K562 (cell line): ENCODE measurements around the gene HLA-F. TPM values are rescaled to one million over a fixed set of nuclear protein-coding genes. Genes with fewer than 3 reads are reported as not detected.

ENCODE experiments used
- ATAC-seq: fragments of 200-7000 bp; cut with Tn5 transposase; 3 replicates; pipeline ENCODE4 v1.9.1; 2020; ENCODE audit warnings: moderate library complexity
- BruUV-seq: library from RNA; stranded (reverse); fragments of 400-500 nt; replicated peaks from 2 replicates; lab custom pipeline; 2021; lab: Mats Ljungman, UMichigan
- CTCF ChIA-PET: fragments of 300-600 bp; formaldehyde crosslinking; extraction: SDS; loops from one replicate; lab custom pipeline; 2021; ENCODE audit warnings: low intra/inter-chr PET ratio; lab: Yijun Ruan, JAX
- POLR2A ChIA-PET: fragments of 300-600, 350-650 bp; sonication (Branson Sonifier 250); formaldehyde crosslinking; extraction: SDS; loops from one replicate; lab custom pipeline; 2021; ENCODE audit warnings: antibody characterized with exemption, inconsistent platforms; lab: Yijun Ruan, JAX
- DNase-seq, 4 experiments: peaks; one replicate each; pipeline versions ENCODE4 v3.0.0 to v3.0.0-alpha.2; 2011 to 2018; ENCODE audit warnings: low spot score in 3 of 4, mixed read lengths in 3 of 4; ENCODE audit errors: extremely low read depth in 1 of 4
- FAIRE-seq: peaks from 2 replicates; lab custom pipeline; 2011; peaks lifted over from hg19 to GRCh38; lab: Jason Lieb, UNC
- H2AFZ ChIP-seq: 2 replicates; pipeline ENCODE4 v1.6.0; 2011; ENCODE audit warnings: low read depth, low read length, control low read depth, inconsistent platforms
- H3K27ac ChIP-seq: fragments of 200-600 bp; 3 replicates; pipeline ENCODE4 v1.8.0; 2011; ENCODE audit warnings: low read depth, mild to moderate bottlenecking, control low read depth, inconsistent platforms, low read length, moderate library complexity, mixed read lengths; ENCODE audit errors: extremely low read depth
- H3K27me3 ChIP-seq, 2 experiments: fragments of 300-600 bp in 1 of 2; 2 replicates in 1 of 2; 3 replicates in 1 of 2; pipeline versions ENCODE4 v1.6.0 to v1.8.0; 2011; ENCODE audit warnings: inconsistent platforms in 2 of 2, low read length in 2 of 2, mild to moderate bottlenecking in 1 of 2, mixed read lengths in 1 of 2, moderate library complexity in 1 of 2; ENCODE audit not compliant: control insufficient read depth in 2 of 2, insufficient read depth in 2 of 2
- H3K36me3 ChIP-seq: fragments of 300-600 bp; 3 replicates; pipeline ENCODE4 v1.8.0; 2011; ENCODE audit warnings: mild to moderate bottlenecking, low read length, inconsistent platforms; ENCODE audit not compliant: control insufficient read depth, insufficient read depth
- H3K4me1 ChIP-seq, 2 experiments: fragments of 200-600 bp in 1 of 2; replicated peaks in 1 of 2; 2 replicates in 1 of 2; 3 replicates in 1 of 2; pipeline versions ENCODE4 v1.5.1 to v1.8.0; 2011; ENCODE audit warnings: inconsistent platforms in 2 of 2, low read length in 2 of 2, mild to moderate bottlenecking in 1 of 2, mixed read lengths in 1 of 2, moderate library complexity in 1 of 2; ENCODE audit not compliant: control insufficient read depth in 2 of 2, insufficient read depth in 2 of 2
- H3K4me2 ChIP-seq: 2 replicates; pipeline ENCODE4 v1.6.1; 2011; ENCODE audit warnings: low read length, control low read depth, inconsistent platforms, mixed read lengths; ENCODE audit not compliant: insufficient read depth
- H3K4me3 ChIP-seq: fragments of 200-600 bp; sonication (generic), shearing (Covaris generic); 2 replicates; pipeline ENCODE4 v1.5.1; 2016; ENCODE audit warnings: control low read depth, inconsistent platforms
- H3K79me2 ChIP-seq: fragments of 200-600 bp; 3 replicates; pipeline ENCODE4 v1.8.0; 2011; ENCODE audit warnings: low read length, inconsistent platforms; ENCODE audit not compliant: control insufficient read depth, insufficient read depth
- H3K9ac ChIP-seq, 2 experiments: 2 replicates each; pipeline versions ENCODE4 v1.6.0 to v1.6.1; 2011; ENCODE audit warnings: low read depth in 2 of 2, low read length in 2 of 2, control low read depth in 1 of 2, inconsistent platforms in 1 of 2, mild to moderate bottlenecking in 1 of 2, mixed read lengths in 1 of 2; ENCODE audit not compliant: insufficient read depth in 1 of 2
- H3K9me1 ChIP-seq: one replicate; pipeline ENCODE4 v1.6.0; 2011; ENCODE audit warnings: inconsistent platforms, mild to moderate bottlenecking, low read length, moderate library complexity; ENCODE audit not compliant: control insufficient read depth, insufficient read depth
- H3K9me3 ChIP-seq: replicated peaks from 2 replicates; pipeline ENCODE4 v1.5.1; 2011; ENCODE audit warnings: low read depth, low read length, inconsistent platforms; ENCODE audit not compliant: control insufficient read depth, insufficient read depth
- H4K20me1 ChIP-seq: replicated peaks from 2 replicates; pipeline ENCODE4 v1.6.1; 2011; ENCODE audit warnings: low read length, inconsistent platforms, mixed read lengths; ENCODE audit not compliant: control insufficient read depth, insufficient read depth
- GATA2 ChIP-seq: sonication (generic); formaldehyde crosslinking; IDR thresholded peaks from 2 replicates; pipeline ENCODE4 v1.4.0; 2020; ENCODE audit warnings: mild to moderate bottlenecking, missing genetic modification reagents
- SETDB1 ChIP-seq: IDR thresholded peaks from one replicate; pipeline ENCODE4 v1.6.1; 2012; ENCODE audit warnings: low read length, control low read depth, inconsistent platforms
- ZNF282 ChIP-seq: sonication (generic); formaldehyde crosslinking; IDR thresholded peaks from 2 replicates; pipeline ENCODE4 v1.8.1; 2023; ENCODE audit warnings: missing genetic modification reagents
- whole genome bisulfite sequencing: fragments of 100-300 bp; shearing (Covaris generic); methylation state at CpG from one replicate; pipeline ENCODE4 v1.1.6; 2016; ENCODE audit warnings: low coverage, mixed read lengths; ENCODE audit not compliant: insufficient coverage; ENCODE audit errors: missing lambda C conversion rate; 5-methylcytosine and 5-hydroxymethylcytosine counted together
- in situ Hi-C: fragments of 300-500 bp; cut with MboI; formaldehyde crosslinking; loops from 4 replicates; pipeline ENCODE4 v1.15.0; 2018; ENCODE audit warnings: inconsistent platforms, mixed read lengths
- intact Hi-C: fragments of 100-400 bp; cut with micrococcal nuclease; formaldehyde crosslinking; loops from 2 replicates; pipeline ENCODE4 v1.14.2; 2022
- polyA plus RNA-seq, 8 experiments: library from polyadenylated mRNA; depleted of rRNA in 4 of 8; stranded (reverse) in 5 of 8; unstranded in 3 of 8; fragments of >200 nt; fragmentation: Nextera tagmentation in 2 of 8; fragmentation: Illumina TruSeq in 1 of 8; extraction: Ambion mirVana in 2 of 8; extraction: Trizol in 1 of 8; gene quantifications; 2 replicates each; pipeline versions ENCODE4 v1.2.1 to v1.2.3, GENCODE V29; 2011 to 2014; ENCODE audit warnings: inconsistent platforms in 1 of 8, missing spikeins in 1 of 8
- total RNA-seq, 7 experiments: library from RNA; depleted of rRNA in 6 of 7; stranded (reverse); fragments of >200 nt in 6 of 7; fragmentation: Illumina TruSeq in 2 of 7; extraction: Trizol in 2 of 7; gene quantifications; 2 replicates each; pipeline versions ENCODE4 v1.2.1 to v1.2.3, GENCODE V29; 2011 to 2021; ENCODE audit warnings: low replicate concordance in 1 of 7
- TF ChIP-seq, protein P1 (sequence below), 2 experiments: fragments of 200-800 bp in 1 of 2; sonication (Bioruptor generic) in 1 of 2; sonication (generic) in 1 of 2; formaldehyde crosslinking in 1 of 2; IDR thresholded peaks in 1 of 2; conservative IDR thresholded peaks in 1 of 2; 2 replicates each; pipeline versions ENCODE4 v1.5.0 to v1.6.1; 2016 to 2020; ENCODE audit warnings: missing compliant biosample characterization in 1 of 2, missing genetic modification characterization in 1 of 2, missing genetic modification reagents in 1 of 2
- TF ChIP-seq, protein P2 (sequence below): sonication (generic); formaldehyde crosslinking; IDR thresholded peaks from 2 replicates; pipeline ENCODE4 v1.4.0; 2020; ENCODE audit warnings: mild to moderate bottlenecking, missing genetic modification reagents
- TF ChIP-seq, protein P3 (sequence below): sonication (generic); formaldehyde crosslinking; IDR thresholded peaks from 2 replicates; pipeline ENCODE4 v1.8.1; 2023; ENCODE audit warnings: mild to moderate bottlenecking, missing genetic modification reagents
- TF ChIP-seq, protein P4 (sequence below): fragments of 450-650 bp; formaldehyde crosslinking; IDR thresholded peaks from 2 replicates; pipeline ENCODE4 v1.4.0; 2020; ENCODE audit warnings: mild to moderate bottlenecking, moderate library complexity
- TF ChIP-seq, protein P5 (sequence below): fragments of 250-450 bp; sonication (Bioruptor Pico); IDR thresholded peaks from 2 replicates; pipeline ENCODE4 v1.6.1; 2021; ENCODE audit warnings: mild to moderate bottlenecking
- TF ChIP-seq, protein P6 (sequence below): fragments of 450-650 bp; IDR thresholded peaks from 2 replicates; pipeline ENCODE4 v1.6.1; 2016; ENCODE audit warnings: missing biosample characterization, missing genetic modification characterization

Gene HLA-F
- total and polyA plus RNA-seq, 9 of the 15 experiments (the other 6 are each of a cell fraction or from before 2014, with no cell fraction given) = 0.40 to 0.76 (median 0.46) TPM; not detected in 6

DNA sequence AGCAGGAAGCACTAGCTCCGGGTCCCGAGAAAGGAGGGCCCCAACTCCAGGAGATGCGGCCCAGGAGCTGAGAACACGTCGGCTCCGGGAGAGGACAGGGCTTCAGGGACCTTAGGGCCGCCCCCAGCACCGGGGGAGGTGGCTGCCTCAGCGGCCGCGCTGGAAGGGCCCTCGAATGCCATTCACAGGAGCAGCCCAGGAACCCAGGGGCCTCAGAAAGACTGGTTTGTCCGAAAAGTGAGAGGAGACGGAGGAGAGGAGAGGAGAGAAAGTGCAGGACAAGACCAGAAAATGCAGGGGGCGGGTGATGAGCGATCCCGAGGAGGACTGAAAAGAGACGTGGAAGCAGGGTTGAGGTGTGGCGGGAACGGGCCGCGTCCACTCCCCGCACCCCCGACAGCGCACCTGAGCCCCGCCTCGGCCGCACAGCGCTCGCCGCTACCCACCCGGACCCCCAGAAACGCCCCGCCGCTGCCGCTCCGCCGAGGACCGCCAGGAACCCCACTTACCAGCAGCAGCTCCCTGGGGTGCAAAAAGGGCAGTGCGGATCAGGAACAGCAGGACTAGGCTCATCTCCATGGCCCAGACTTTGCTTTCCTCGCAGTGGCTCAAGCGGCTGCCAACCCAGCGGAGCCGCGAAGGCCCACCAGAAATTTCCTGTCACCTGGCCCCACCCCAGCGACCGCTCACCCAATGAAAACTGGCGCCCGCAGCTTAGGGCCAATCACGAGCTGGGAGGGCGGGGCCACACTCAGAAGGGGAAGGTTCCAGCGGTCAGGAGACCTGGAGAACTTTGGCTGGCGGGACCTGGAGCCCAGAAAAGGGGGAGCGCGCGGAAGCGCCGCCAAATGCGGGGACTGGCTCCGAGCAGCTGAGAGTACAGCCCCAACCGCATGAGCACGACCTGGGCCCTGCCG is 25.4 kb downstream of the HLA-F start:
- ChIA-PET POLR2A (interaction anchor here (0.6 to 1.8 kb wide), 11 partner anchors 7 to 1024 kb away, joined by 3 to 9 read pairs (median 3); no protein-coding TSS in a partner anchor), CTCF (no interaction called here)
- peak; percentile 90 for ATAC-seq
- Histone ChIP-seq H3K4me1 (peaks cover 13 to 32% of the 10 kb centered on the region in 2 experiments; a peak in 4 of 5 replicates), H3K27ac (no peak overlapping the region; the same call in 2 of the 3 replicates), H3K27me3 (no peaks in the 10 kb centered on the region), H3K4me2 (peak overlapping the region; percentile 81), H3K79me2 (no peaks in the 10 kb centered on the region), H4K20me1 (peaks cover 6% of the 10 kb centered on the region; the same call in 1 of the 2 replicates), H3K9ac (peak overlapping the region; percentile 62 to 91), H2AFZ (peak overlapping the region; percentile 92), H3K9me3 (no peaks in the 10 kb centered on the region), H3K36me3 (no peaks in the 10 kb centered on the region), H3K9me1 (no peaks in the 10 kb centered on the region), H3K4me3 (peak overlapping the region; percentile 52)
- in situ Hi-C loops (loop anchor here (25.0 kb wide), 1 partner anchor 89 kb away; the partner anchor contains the start of gene HLA-G), intact Hi-C loops (no loop called here)
- no TSS peak for BruUV-seq
- WGBS = under 1% methylated on average over 55 of the region's 63 CpGs
- peak; percentile 89 for FAIRE-seq
- peak; percentile 93 to 99 (median 97) for DNase-seq
- TF ChIP-seq SETDB1 = no peak
- TF ChIP-seq, protein P1, sequence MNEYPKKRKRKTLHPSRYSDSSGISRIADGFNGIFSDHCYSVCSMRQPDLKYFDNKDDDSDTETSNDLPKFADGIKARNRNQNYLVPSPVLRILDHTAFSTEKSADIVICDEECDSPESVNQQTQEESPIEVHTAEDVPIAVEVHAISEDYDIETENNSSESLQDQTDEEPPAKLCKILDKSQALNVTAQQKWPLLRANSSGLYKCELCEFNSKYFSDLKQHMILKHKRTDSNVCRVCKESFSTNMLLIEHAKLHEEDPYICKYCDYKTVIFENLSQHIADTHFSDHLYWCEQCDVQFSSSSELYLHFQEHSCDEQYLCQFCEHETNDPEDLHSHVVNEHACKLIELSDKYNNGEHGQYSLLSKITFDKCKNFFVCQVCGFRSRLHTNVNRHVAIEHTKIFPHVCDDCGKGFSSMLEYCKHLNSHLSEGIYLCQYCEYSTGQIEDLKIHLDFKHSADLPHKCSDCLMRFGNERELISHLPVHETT (CRISPR knock-in tag; conservative IDR thresholded peaks at IDR 0.05 in 1 of 2, IDR thresholded peaks at IDR 0.05 in 1 of 2) = no peak
- TF ChIP-seq, protein P2, sequence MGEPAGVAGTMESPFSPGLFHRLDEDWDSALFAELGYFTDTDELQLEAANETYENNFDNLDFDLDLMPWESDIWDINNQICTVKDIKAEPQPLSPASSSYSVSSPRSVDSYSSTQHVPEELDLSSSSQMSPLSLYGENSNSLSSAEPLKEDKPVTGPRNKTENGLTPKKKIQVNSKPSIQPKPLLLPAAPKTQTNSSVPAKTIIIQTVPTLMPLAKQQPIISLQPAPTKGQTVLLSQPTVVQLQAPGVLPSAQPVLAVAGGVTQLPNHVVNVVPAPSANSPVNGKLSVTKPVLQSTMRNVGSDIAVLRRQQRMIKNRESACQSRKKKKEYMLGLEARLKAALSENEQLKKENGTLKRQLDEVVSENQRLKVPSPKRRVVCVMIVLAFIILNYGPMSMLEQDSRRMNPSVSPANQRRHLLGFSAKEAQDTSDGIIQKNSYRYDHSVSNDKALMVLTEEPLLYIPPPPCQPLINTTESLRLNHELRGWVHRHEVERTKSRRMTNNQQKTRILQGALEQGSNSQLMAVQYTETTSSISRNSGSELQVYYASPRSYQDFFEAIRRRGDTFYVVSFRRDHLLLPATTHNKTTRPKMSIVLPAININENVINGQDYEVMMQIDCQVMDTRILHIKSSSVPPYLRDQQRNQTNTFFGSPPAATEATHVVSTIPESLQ (CRISPR knock-in tag) = 0 out of 2 replicates have a peak, but pooled peaks have one; percentile 72
- TF ChIP-seq ZNF282 = no peak
- TF ChIP-seq, protein P3, sequence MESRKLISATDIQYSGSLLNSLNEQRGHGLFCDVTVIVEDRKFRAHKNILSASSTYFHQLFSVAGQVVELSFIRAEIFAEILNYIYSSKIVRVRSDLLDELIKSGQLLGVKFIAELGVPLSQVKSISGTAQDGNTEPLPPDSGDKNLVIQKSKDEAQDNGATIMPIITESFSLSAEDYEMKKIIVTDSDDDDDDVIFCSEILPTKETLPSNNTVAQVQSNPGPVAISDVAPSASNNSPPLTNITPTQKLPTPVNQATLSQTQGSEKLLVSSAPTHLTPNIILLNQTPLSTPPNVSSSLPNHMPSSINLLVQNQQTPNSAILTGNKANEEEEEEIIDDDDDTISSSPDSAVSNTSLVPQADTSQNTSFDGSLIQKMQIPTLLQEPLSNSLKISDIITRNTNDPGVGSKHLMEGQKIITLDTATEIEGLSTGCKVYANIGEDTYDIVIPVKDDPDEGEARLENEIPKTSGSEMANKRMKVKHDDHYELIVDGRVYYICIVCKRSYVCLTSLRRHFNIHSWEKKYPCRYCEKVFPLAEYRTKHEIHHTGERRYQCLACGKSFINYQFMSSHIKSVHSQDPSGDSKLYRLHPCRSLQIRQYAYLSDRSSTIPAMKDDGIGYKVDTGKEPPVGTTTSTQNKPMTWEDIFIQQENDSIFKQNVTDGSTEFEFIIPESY (CRISPR knock-in tag) = no peak
- TF ChIP-seq GATA2 (CRISPR knock-in tag) = no peak
- TF ChIP-seq, protein P4, sequence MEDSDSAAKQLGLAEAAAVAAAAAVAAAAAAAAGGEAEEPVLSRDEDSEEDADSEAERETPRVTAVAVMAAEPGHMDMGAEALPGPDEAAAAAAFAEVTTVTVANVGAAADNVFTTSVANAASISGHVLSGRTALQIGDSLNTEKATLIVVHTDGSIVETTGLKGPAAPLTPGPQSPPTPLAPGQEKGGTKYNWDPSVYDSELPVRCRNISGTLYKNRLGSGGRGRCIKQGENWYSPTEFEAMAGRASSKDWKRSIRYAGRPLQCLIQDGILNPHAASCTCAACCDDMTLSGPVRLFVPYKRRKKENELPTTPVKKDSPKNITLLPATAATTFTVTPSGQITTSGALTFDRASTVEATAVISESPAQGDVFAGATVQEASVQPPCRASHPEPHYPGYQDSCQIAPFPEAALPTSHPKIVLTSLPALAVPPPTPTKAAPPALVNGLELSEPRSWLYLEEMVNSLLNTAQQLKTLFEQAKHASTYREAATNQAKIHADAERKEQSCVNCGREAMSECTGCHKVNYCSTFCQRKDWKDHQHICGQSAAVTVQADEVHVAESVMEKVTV (CRISPR knock-in tag) = no peak
- TF ChIP-seq, protein P5, sequence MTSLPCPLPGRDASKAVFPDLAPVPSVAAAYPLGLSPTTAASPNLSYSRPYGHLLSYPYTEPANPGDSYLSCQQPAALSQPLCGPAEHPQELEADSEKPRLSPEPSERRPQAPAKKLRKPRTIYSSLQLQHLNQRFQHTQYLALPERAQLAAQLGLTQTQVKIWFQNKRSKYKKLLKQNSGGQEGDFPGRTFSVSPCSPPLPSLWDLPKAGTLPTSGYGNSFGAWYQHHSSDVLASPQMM = no peak
- TF ChIP-seq, protein P6, sequence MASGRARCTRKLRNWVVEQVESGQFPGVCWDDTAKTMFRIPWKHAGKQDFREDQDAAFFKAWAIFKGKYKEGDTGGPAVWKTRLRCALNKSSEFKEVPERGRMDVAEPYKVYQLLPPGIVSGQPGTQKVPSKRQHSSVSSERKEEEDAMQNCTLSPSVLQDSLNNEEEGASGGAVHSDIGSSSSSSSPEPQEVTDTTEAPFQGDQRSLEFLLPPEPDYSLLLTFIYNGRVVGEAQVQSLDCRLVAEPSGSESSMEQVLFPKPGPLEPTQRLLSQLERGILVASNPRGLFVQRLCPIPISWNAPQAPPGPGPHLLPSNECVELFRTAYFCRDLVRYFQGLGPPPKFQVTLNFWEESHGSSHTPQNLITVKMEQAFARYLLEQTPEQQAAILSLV (tag) = no peak
